Endodermal cell (in vitro differentiated cells): Measurements from ENCODE around the gene RMND1. TPM values are rescaled to one million over a fixed set of nuclear protein-coding genes. Genes with fewer than 3 reads are reported as not detected.
"Not testable (repeated sequence)": the region's sequence is repeated elsewhere in the genome, so short reads cannot be mapped to it uniquely, and the experiment has no call there.

Experiments
- DNase-seq: peaks from one replicate; pipeline ENCODE4 v3.0.0-alpha.2; 2017
- H3K27ac ChIP-seq: 2 replicates; pipeline ENCODE4 v1.5.1; 2013; ENCODE audit warnings: mild to moderate bottlenecking, low read depth, low read length, moderate library complexity
- H3K27me3 ChIP-seq: 2 replicates; pipeline ENCODE4 v1.6.1; 2013; ENCODE audit warnings: mild to moderate bottlenecking, low read length, moderate library complexity; ENCODE audit not compliant: insufficient read depth, control insufficient read depth, poor library complexity, severe bottlenecking
- H3K36me3 ChIP-seq: 2 replicates; pipeline ENCODE4 v1.7.0; 2013; ENCODE audit warnings: mild to moderate bottlenecking, low read length, moderate library complexity; ENCODE audit not compliant: control insufficient read depth, insufficient read depth
- H3K4me1 ChIP-seq: one replicate; pipeline ENCODE4 v1.7.0; 2013; ENCODE audit warnings: low read length; ENCODE audit not compliant: control insufficient read depth, insufficient read depth
- H3K4me3 ChIP-seq: 2 replicates; pipeline ENCODE4 v1.5.1; 2013; ENCODE audit warnings: mild to moderate bottlenecking, low read length, moderate library complexity
- H3K9ac ChIP-seq: 2 replicates; pipeline ENCODE4 v1.6.1; 2013; ENCODE audit warnings: mild to moderate bottlenecking, low read length, moderate library complexity; ENCODE audit not compliant: poor library complexity, severe bottlenecking; ENCODE audit errors: extremely low read depth
- H3K9me3 ChIP-seq: 2 replicates; pipeline ENCODE4 v1.6.1; 2013; ENCODE audit warnings: mild to moderate bottlenecking, low read length, moderate library complexity; ENCODE audit not compliant: control insufficient read depth
- H3K27ac Mint-ChIP-seq: 2 replicates; pipeline ENCODE4 v1.8.0; 2020; ENCODE audit warnings: mixed read lengths
- H3K27me3 Mint-ChIP-seq: 2 replicates; pipeline ENCODE4 v1.8.0; 2021; ENCODE audit warnings: mild to moderate bottlenecking, mixed read lengths; ENCODE audit not compliant: insufficient read depth
- H3K36me3 Mint-ChIP-seq: 2 replicates; pipeline ENCODE4 v1.8.0; 2020; ENCODE audit warnings: low read depth, mixed read lengths
- H3K4me1 Mint-ChIP-seq: 2 replicates; pipeline ENCODE4 v1.8.0; 2020; ENCODE audit warnings: mixed read lengths
- H3K4me3 Mint-ChIP-seq: 2 replicates; pipeline ENCODE4 v1.8.0; 2020; ENCODE audit warnings: mild to moderate bottlenecking, moderate library complexity, mixed read lengths
- H3K9me3 Mint-ChIP-seq: 2 replicates; pipeline ENCODE4 v1.8.0; 2020; ENCODE audit warnings: mild to moderate bottlenecking, mixed read lengths
- CTCF ChIP-seq: fragments of 200-600 bp; sonication (generic); conservative IDR thresholded peaks from 2 replicates; pipeline ENCODE4 v1.5.0; 2021; ENCODE audit warnings: antibody characterized with exemption, mild to moderate bottlenecking
- WGBS, 2 experiments: methylation state at CpG; one replicate each; pipeline versions ENCODE4 v1.1.5 to v1.1.7; 2013; ENCODE audit warnings: missing lambda C conversion rate in 2 of 2, mixed read lengths in 1 of 2; ENCODE audit not compliant: insufficient coverage in 1 of 2, insufficient read length in 1 of 2; 5-methylcytosine and 5-hydroxymethylcytosine counted together
- total RNA-seq, 2 donors: library from RNA; stranded (reverse); fragmentation: NEBNext Ultra II Directional in 1 of 2; extraction: Animal tissue kit (Norgen Biotek cat#: 25700) in 1 of 2; gene quantifications; 2 replicates in 1 of 2; 3 replicates in 1 of 2; pipeline ENCODE4 v1.2.1, GENCODE V29; 2021

Gene RMND1
- total RNA-seq, 2 donors from 2014 or later: 40.8 to 45.4 TPM

- Mint-ChIP-seq H3K27ac (no peak overlapping the region), H3K4me3 (no peak overlapping the region), H3K36me3 (peaks cover 82% of the 10 kb centered on the region), H3K9me3 (no peaks in the 10 kb centered on the region), H3K4me1 (peaks cover 13% of the 10 kb centered on the region), H3K27me3 (no peaks in the 10 kb centered on the region)
- Histone ChIP-seq H3K9me3 (no peaks in the 10 kb centered on the region), H3K4me3 (no peak overlapping the region), H3K27me3 (no peaks in the 10 kb centered on the region), H3K27ac (no peak overlapping the region), H3K36me3 (peaks cover 96% of the 10 kb centered on the region), H3K9ac (no peak overlapping the region), H3K4me1 (peaks cover 3% of the 10 kb centered on the region)
- DNase-seq: no peak
- TF ChIP-seq CTCF: no peak
These were observed 12.8 kb upstream of the RMND1 start for GRCh38 chr6:151464702-151465101.

GRCh38 chr6:151461673-151462072 lies 9.7 kb upstream of the RMND1 start:
- no peak overlapping the region for H3K4me3 Mint-ChIP-seq
- Histone ChIP-seq H3K9ac (no peak overlapping the region), H3K9me3 (no peaks in the 10 kb centered on the region), H3K4me3 (no peak overlapping the region), H3K4me1 (peaks cover 21% of the 10 kb centered on the region), H3K27me3 (no peaks in the 10 kb centered on the region), H3K27ac (no peak overlapping the region), H3K36me3 (peaks cover 93% of the 10 kb centered on the region)
- no peaks in the 10 kb centered on the region for H3K9me3 Mint-ChIP-seq
- H3K4me1 Mint-ChIP-seq: peaks cover 31% of the 10 kb centered on the region
- 83 to 97% methylated on average over 4 of the region's 4 CpGs for WGBS, 2 experiments
- no peak for DNase-seq
- no peak for TF ChIP-seq CTCF
- H3K27me3 Mint-ChIP-seq: no peaks in the 10 kb centered on the region
- no peak overlapping the region for H3K27ac Mint-ChIP-seq
- H3K36me3 Mint-ChIP-seq: peaks cover 75% of the 10 kb centered on the region

GRCh38 chr6:151455751-151456398 lies 3.9 kb upstream of the RMND1 start:
- H3K9me3 Mint-ChIP-seq, H3K27me3 Mint-ChIP-seq, DNase-seq, H3K9ac ChIP-seq, H3K27me3 ChIP-seq, H3K9me3 ChIP-seq, H3K27ac ChIP-seq: not testable (repeated sequence)
- peaks cover 40% of the 10 kb centered on the region for H3K4me1 Mint-ChIP-seq
- H3K4me1 ChIP-seq: peaks cover 22% of the 10 kb centered on the region
- H3K27ac Mint-ChIP-seq: peak overlapping the region; percentile 81
- H3K4me3 ChIP-seq: peak overlapping the region; percentile 54
- peaks cover 28% of the 10 kb centered on the region for H3K36me3 Mint-ChIP-seq
- peaks cover 37% of the 10 kb centered on the region for H3K36me3 ChIP-seq
- WGBS, 2 experiments: 48% methylated on average over 3 of the region's 10 CpGs; no CpG with 5 or more reads in 1 of the 2 experiments
- peak overlapping the region; percentile 94 for H3K4me3 Mint-ChIP-seq
